ENCODE data around the gene RAN. TPM values are rescaled to one million over a fixed set of nuclear protein-coding genes. Genes with fewer than 3 reads are reported as not detected.

RAN gene
- total RNA-seq, 1 experiment from 2014 or later, result 1,538 TPM

DNA sequence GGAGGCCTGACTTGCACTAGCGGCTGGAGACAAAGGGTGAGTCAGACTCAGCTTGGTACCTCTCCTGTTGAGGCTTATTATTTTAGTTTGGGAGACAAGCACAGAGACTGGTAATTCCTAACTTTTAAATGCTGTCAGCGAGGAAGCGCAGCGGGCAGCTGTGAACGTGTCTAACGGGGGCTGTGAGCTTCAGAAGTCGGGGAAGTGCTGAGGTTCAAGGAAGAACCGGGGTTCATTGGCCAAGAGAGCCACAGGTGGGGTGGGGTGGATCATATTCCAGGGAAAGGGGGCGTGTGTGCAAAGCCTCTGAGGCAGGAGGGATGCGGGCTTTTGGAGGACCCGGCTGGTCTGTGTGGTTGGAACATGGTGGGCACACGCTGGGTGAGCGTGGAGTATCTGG lies 45.7 kb downstream of the RAN start:
- Mint-ChIP-seq H3K9me3 (ENCODE audit: low read depth, unreplicated experiment) (no peaks in the 10 kb centered on the region), H3K4me1 (ENCODE audit: low read depth, unreplicated experiment) (no peaks in the 10 kb centered on the region), H3K27ac (ENCODE audit: unreplicated experiment) (no peak overlapping the region), H3K36me3 (ENCODE audit: insufficient read depth, unreplicated experiment) (no peaks in the 10 kb centered on the region), H3K27me3 (ENCODE audit: unreplicated experiment) (peaks cover 64% of the 10 kb centered on the region), H3K4me3 (ENCODE audit: low read depth, unreplicated experiment) (no peak overlapping the region)
- DNase-seq, result no peak
- BruUV-seq (replicated peaks), result no TSS peak
- TF ChIP-seq, protein P1, sequence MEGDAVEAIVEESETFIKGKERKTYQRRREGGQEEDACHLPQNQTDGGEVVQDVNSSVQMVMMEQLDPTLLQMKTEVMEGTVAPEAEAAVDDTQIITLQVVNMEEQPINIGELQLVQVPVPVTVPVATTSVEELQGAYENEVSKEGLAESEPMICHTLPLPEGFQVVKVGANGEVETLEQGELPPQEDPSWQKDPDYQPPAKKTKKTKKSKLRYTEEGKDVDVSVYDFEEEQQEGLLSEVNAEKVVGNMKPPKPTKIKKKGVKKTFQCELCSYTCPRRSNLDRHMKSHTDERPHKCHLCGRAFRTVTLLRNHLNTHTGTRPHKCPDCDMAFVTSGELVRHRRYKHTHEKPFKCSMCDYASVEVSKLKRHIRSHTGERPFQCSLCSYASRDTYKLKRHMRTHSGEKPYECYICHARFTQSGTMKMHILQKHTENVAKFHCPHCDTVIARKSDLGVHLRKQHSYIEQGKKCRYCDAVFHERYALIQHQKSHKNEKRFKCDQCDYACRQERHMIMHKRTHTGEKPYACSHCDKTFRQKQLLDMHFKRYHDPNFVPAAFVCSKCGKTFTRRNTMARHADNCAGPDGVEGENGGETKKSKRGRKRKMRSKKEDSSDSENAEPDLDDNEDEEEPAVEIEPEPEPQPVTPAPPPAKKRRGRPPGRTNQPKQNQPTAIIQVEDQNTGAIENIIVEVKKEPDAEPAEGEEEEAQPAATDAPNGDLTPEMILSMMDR (IDR thresholded peaks at IDR 0.05; ENCODE audit: unreplicated experiment), result no peak
- CTCF ChIA-PET, result interaction anchor here (0.6 kb wide), 1 partner anchor 89 kb away, joined by 4 read pairs; no protein-coding TSS in a partner anchor
- intact Hi-C loops (cut with micrococcal nuclease; ENCODE audit: unreplicated experiment), result no loop called here

DNA sequence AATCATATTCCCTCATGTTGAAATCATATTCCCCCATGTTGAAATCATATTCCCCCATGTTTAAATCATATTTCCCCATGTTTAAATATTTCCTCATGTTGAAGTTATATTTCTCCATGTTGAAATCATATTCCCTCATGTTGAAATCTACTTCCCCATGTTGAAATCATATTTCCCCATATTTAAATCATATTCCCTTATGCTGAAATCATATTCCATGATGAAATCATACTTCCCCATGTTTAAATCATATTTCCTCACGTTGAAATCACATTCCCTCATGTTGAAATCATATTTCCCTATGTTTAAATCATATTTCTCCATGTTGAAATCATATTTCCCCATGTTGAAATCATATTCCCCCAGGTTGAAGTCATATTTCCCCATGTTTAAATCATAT lies 47.2 kb downstream of the RAN start:
- Mint-ChIP-seq H3K4me3 (ENCODE audit: low read depth, unreplicated experiment) (no peak overlapping the region), H3K36me3 (ENCODE audit: insufficient read depth, unreplicated experiment) (no peaks in the 10 kb centered on the region), H3K27me3 (ENCODE audit: unreplicated experiment) (peaks cover 68% of the 10 kb centered on the region), H3K9me3 (ENCODE audit: low read depth, unreplicated experiment) (no peaks in the 10 kb centered on the region), H3K27ac (ENCODE audit: unreplicated experiment) (no peak overlapping the region), H3K4me1 (ENCODE audit: low read depth, unreplicated experiment) (no peaks in the 10 kb centered on the region)
- no peak for DNase-seq
- BruUV-seq (replicated peaks), result no TSS peak
- TF ChIP-seq, protein P1 (IDR thresholded peaks at IDR 0.05; ENCODE audit: unreplicated experiment), result no peak
- CTCF ChIA-PET, result no interaction called here
- intact Hi-C loops (cut with micrococcal nuclease; ENCODE audit: unreplicated experiment), result no loop called here

DNA sequence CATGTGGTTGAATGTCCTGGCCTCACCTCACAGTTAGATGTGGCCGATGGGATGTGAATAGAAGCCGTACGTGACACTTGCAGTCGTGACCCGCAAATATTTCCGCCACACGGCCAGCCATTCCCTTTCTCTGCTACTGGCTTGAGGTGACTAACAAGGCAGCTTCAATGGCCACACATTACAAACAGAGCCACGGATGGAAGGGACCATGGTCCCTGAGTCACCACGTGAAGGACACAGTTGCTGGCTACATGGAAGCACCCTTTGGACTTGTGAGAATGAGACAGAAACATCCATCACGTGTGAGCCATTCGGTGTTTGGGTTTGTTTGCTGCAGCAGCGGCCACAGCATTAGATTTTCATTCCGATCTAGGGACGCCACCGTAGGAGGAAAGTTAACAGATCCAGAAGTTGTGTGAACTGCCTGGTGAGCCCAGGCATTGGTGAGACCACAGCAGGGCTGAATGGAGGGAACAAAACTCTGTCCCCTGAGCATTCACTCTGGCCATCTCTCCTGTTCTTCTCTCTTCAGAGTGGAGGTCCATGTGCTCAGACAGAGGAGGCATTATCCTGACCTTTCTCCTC lies 48.3 kb downstream of the RAN start:
- BruUV-seq (replicated peaks), result no TSS peak
- intact Hi-C loops (cut with micrococcal nuclease; ENCODE audit: unreplicated experiment), result no loop called here

DNA sequence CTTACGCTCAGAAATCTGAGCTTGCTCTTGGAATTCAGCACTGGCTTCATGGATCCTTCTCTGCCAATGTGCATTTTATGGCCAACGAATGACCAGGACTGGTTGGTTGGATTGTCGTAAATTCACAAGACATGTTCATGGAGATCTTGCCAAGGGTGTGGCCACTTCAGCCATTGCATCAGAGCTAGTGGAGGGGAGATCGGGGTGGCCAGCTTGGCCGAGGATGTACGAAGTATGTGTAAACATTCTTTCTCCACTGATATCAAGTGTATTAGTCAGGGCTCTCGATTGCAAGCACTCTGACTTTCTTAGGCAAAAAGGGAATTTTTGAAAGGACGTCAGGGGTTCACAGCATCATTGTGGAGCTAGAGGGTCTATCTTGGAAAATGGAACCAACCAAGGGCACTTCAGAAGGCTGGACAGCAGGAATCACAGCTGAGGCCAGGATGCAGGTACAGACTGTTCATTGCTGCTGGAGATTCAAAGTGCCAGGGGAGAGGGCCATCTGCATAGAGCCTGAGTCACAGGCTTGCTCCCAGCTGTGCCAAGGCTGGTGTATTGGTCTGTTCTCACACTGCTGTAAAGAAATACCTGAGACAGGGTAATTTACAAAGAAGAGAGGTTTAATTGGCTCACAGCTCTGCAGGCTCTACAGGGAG lies 49.0 kb downstream of the RAN start:
- intact Hi-C loops (cut with micrococcal nuclease; ENCODE audit: unreplicated experiment), result no loop called here
- DNase-seq, result no peak
- H3K27ac Mint-ChIP-seq (ENCODE audit: unreplicated experiment), result no peak overlapping the region
- peaks cover 76% of the 10 kb centered on the region for H3K27me3 Mint-ChIP-seq (ENCODE audit: unreplicated experiment)
- H3K4me3 Mint-ChIP-seq (ENCODE audit: low read depth, unreplicated experiment), result no peak overlapping the region
- no TSS peak for BruUV-seq (replicated peaks)
- no peaks in the 10 kb centered on the region for H3K36me3 Mint-ChIP-seq (ENCODE audit: insufficient read depth, unreplicated experiment)
- TF ChIP-seq, protein P1 (IDR thresholded peaks at IDR 0.05; ENCODE audit: unreplicated experiment), result no peak
- no peaks in the 10 kb centered on the region for H3K9me3 Mint-ChIP-seq (ENCODE audit: low read depth, unreplicated experiment)
- H3K4me1 Mint-ChIP-seq (ENCODE audit: low read depth, unreplicated experiment), result no peaks in the 10 kb centered on the region
- CTCF ChIA-PET, result no interaction called here

More for the DNA sequence above, 48.3 kb downstream of the RAN start:
- TF ChIP-seq, protein P1 (IDR thresholded peaks at IDR 0.05; ENCODE audit: unreplicated experiment), result no peak
- no peak overlapping the region for H3K4me3 Mint-ChIP-seq (ENCODE audit: low read depth, unreplicated experiment)
- H3K36me3 Mint-ChIP-seq (ENCODE audit: insufficient read depth, unreplicated experiment), result no peaks in the 10 kb centered on the region
- H3K27ac Mint-ChIP-seq (ENCODE audit: unreplicated experiment), result no peak overlapping the region
- no peak for DNase-seq
- H3K4me1 Mint-ChIP-seq (ENCODE audit: low read depth, unreplicated experiment), result no peaks in the 10 kb centered on the region
- CTCF ChIA-PET, result no interaction called here
- no peaks in the 10 kb centered on the region for H3K9me3 Mint-ChIP-seq (ENCODE audit: low read depth, unreplicated experiment)
- peaks cover 69% of the 10 kb centered on the region for H3K27me3 Mint-ChIP-seq (ENCODE audit: unreplicated experiment)
